ENCODE results near the gene ISM2.

The ISM2 gene

GRCh38 chr14:77467801-77468200 is 30.8 kb downstream of the ISM2 start:
- DNase-seq (ENCODE audit: low read depth in 2 of 2), result no peak

GRCh38 chr14:77459072-77459723 is 39.4 kb downstream of the ISM2 start:
- DNase-seq (ENCODE audit: low read depth in 2 of 2), result peak in 1 of 2 donors; percentile 10

GRCh38 chr14:77458249-77458950 is 40.2 kb downstream of the ISM2 start:
- DNase-seq (ENCODE audit: low read depth in 2 of 2), result peak; percentile 4 to 7

- DNase-seq (ENCODE audit: low read depth in 2 of 2), result peak; percentile 82 to 94
Measured at GRCh38 chr14:77457522-77458248, 40.9 kb downstream of the ISM2 start, which contains the start of the genes AHSA1 and VIPAS39. Gene AHSA1, plus strand, starts transcription at chr14:77458093. Its CDS starts 97 bp downstream, at chr14:77458190. Gene VIPAS39, minus strand, starts transcription at chr14:77457601. Its CDS starts 3,499 bp downstream, at chr14:77454102.

- no peak for DNase-seq (ENCODE audit: low read depth in 2 of 2)
Measured at GRCh38 chr14:77457115-77457521, 41.5 kb downstream of the ISM2 start.

- DNase-seq (ENCODE audit: low read depth in 2 of 2), result no peak
Measured at GRCh38 chr14:77455966-77456640, 42.5 kb downstream of the ISM2 start.

GRCh38 chr14:77442196-77442595 is 56.4 kb downstream of the ISM2 start:
- DNase-seq (ENCODE audit: low read depth in 2 of 2), result no peak

GRCh38 chr14:77439861-77440260 is 58.8 kb downstream of the ISM2 start:
- no peak for DNase-seq (ENCODE audit: low read depth in 2 of 2)

GRCh38 chr14:77438596-77438995 is 60.0 kb downstream of the ISM2 start:
- no peak for DNase-seq (ENCODE audit: low read depth in 2 of 2)

GRCh38 chr14:77436042-77436441 is 62.6 kb downstream of the ISM2 start:
- DNase-seq (ENCODE audit: low read depth in 2 of 2), result no peak

GRCh38 chr14:77426396-77426795 is 72.2 kb downstream of the ISM2 start:
- no peak for DNase-seq (ENCODE audit: low read depth in 2 of 2)

GRCh38 chr14:77424862-77425261 is 73.8 kb downstream of the ISM2 start:
- DNase-seq (ENCODE audit: low read depth in 2 of 2), result no peak

All from activated CD8-positive, alpha-beta memory T cell treated with anti-CD3 and anti-CD28 coated beads for 4 hours (primary cell).